ENCODE measurements around the gene CAMTA1. TPM values are rescaled to one million over a fixed set of nuclear protein-coding genes. Genes with fewer than 3 reads are reported as not detected.

Gene CAMTA1
- total RNA-seq, 1 experiment from 2014 or later = 50.3 TPM

GRCh38 chr1:7783178-7783711 lies 998.0 kb downstream of the CAMTA1 start:
- DNase-seq = peak; percentile 52
- peaks cover 14% of the 10 kb centered on the region for H3K4me1 Mint-ChIP-seq (ENCODE audit: low read depth, unreplicated experiment)
- intact Hi-C loops (cut with micrococcal nuclease; ENCODE audit: unreplicated experiment) = no loop called here
- CTCF ChIA-PET = interaction anchor here (1.0 kb wide), 1 partner anchor 105 kb away, joined by 3 read pairs; no protein-coding TSS in a partner anchor
- H3K9me3 Mint-ChIP-seq (ENCODE audit: low read depth, unreplicated experiment) = no peaks in the 10 kb centered on the region
- no TSS peak for BruUV-seq (replicated peaks)
- no peak overlapping the region for H3K27ac Mint-ChIP-seq (ENCODE audit: unreplicated experiment)
- peak overlapping the region; percentile 62 for H3K4me3 Mint-ChIP-seq (ENCODE audit: low read depth, unreplicated experiment)
- H3K36me3 Mint-ChIP-seq (ENCODE audit: insufficient read depth, unreplicated experiment) = peaks cover 21% of the 10 kb centered on the region
- H3K27me3 Mint-ChIP-seq (ENCODE audit: unreplicated experiment) = no peaks in the 10 kb centered on the region
- no peak for TF ChIP-seq CTCF (IDR thresholded peaks at IDR 0.05; ENCODE audit: unreplicated experiment)

- BruUV-seq (replicated peaks) = no TSS peak
- CTCF ChIA-PET = interaction anchor here (1.0 kb wide), 1 partner anchor 104 kb away, joined by 3 read pairs; no protein-coding TSS in a partner anchor
- no peak for TF ChIP-seq CTCF (IDR thresholded peaks at IDR 0.05; ENCODE audit: unreplicated experiment)
- H3K27me3 Mint-ChIP-seq (ENCODE audit: unreplicated experiment) = no peaks in the 10 kb centered on the region
- no peak within 1 kb of the TSS for H3K27ac Mint-ChIP-seq (ENCODE audit: unreplicated experiment)
- peaks cover 21% of the 10 kb centered on the region for H3K36me3 Mint-ChIP-seq (ENCODE audit: insufficient read depth, unreplicated experiment)
- peak; percentile 95 for DNase-seq
- peak within 1 kb of the TSS; percentile 62 for H3K4me3 Mint-ChIP-seq (ENCODE audit: low read depth, unreplicated experiment)
- no peaks in the 10 kb centered on the region for H3K9me3 Mint-ChIP-seq (ENCODE audit: low read depth, unreplicated experiment)
- intact Hi-C loops (cut with micrococcal nuclease; ENCODE audit: unreplicated experiment) = no loop called here
- H3K4me1 Mint-ChIP-seq (ENCODE audit: low read depth, unreplicated experiment) = peaks cover 14% of the 10 kb centered on the region
Observed at GRCh38 chr1:7783826-7784491, 998.7 kb downstream of the CAMTA1 start, which contains the start of gene PER3. Gene PER3 (plus strand): TSS chr1:7784291. CDS start chr1:7784878, 587 bp downstream.

- DNase-seq = no peak
- no peaks in the 10 kb centered on the region for H3K27me3 Mint-ChIP-seq (ENCODE audit: unreplicated experiment)
- BruUV-seq (replicated peaks) = no TSS peak
- CTCF ChIA-PET = no interaction called here
- TF ChIP-seq CTCF (IDR thresholded peaks at IDR 0.05; ENCODE audit: unreplicated experiment) = no peak
- peaks cover 14% of the 10 kb centered on the region for H3K4me1 Mint-ChIP-seq (ENCODE audit: low read depth, unreplicated experiment)
- intact Hi-C loops (cut with micrococcal nuclease; ENCODE audit: unreplicated experiment) = no loop called here
- H3K36me3 Mint-ChIP-seq (ENCODE audit: insufficient read depth, unreplicated experiment) = peaks cover 21% of the 10 kb centered on the region
- peaks cover 2% of the 10 kb centered on the region for H3K9me3 Mint-ChIP-seq (ENCODE audit: low read depth, unreplicated experiment)
- H3K4me3 Mint-ChIP-seq (ENCODE audit: low read depth, unreplicated experiment) = no peak overlapping the region
- H3K27ac Mint-ChIP-seq (ENCODE audit: unreplicated experiment) = no peak overlapping the region
Observed at GRCh38 chr1:7784492-7785071, 999.3 kb downstream of the CAMTA1 start.

- Mint-ChIP-seq H3K36me3 (ENCODE audit: insufficient read depth, unreplicated experiment) (peaks cover 21% of the 10 kb centered on the region), H3K27ac (ENCODE audit: unreplicated experiment) (no peak overlapping the region), H3K27me3 (ENCODE audit: unreplicated experiment) (no peaks in the 10 kb centered on the region), H3K4me1 (ENCODE audit: low read depth, unreplicated experiment) (peaks cover 14% of the 10 kb centered on the region), H3K9me3 (ENCODE audit: low read depth, unreplicated experiment) (peaks cover 2% of the 10 kb centered on the region), H3K4me3 (ENCODE audit: low read depth, unreplicated experiment) (no peak overlapping the region)
- DNase-seq = no peak
- CTCF ChIA-PET = no interaction called here
- intact Hi-C loops (cut with micrococcal nuclease; ENCODE audit: unreplicated experiment) = no loop called here
- BruUV-seq (replicated peaks) = TSS peak; percentile 17
- TF ChIP-seq CTCF (IDR thresholded peaks at IDR 0.05; ENCODE audit: unreplicated experiment) = no peak
Observed at GRCh38 chr1:7785108-7785507, 999.9 kb downstream of the CAMTA1 start.
